Lower leg skin (tissue), 4 donors: ENCODE measurements around the gene FLT1. TPM values are rescaled to one million over a fixed set of nuclear protein-coding genes. Genes with fewer than 3 reads are reported as not detected.

Experiments
- DNase-seq, 2 donors: peaks; one replicate each; pipeline ENCODE4 v3.0.0-alpha.2; 2019; ENCODE audit warnings: low spot score in 2 of 2
- H3K4me3 ChIP-seq: fragments of 200-600 bp; sonication (generic); 2 replicates; pipeline ENCODE4 v1.5.1; 2017; ENCODE audit warnings: mild to moderate bottlenecking, low read depth; ENCODE audit not compliant: poor library complexity, severe bottlenecking
- POLR2A ChIP-seq, 2 donors: fragments of 450-650 bp; IDR thresholded peaks; one replicate each; pipeline ENCODE4 v1.6.1; 2016 to 2017; ENCODE audit warnings: antibody characterized with exemption in 2 of 2, mild to moderate bottlenecking in 1 of 2, moderate library complexity in 1 of 2
- WGBS, 2 donors: methylation state at CpG; one replicate each; pipeline ENCODE4 v1.1.5; 2018; 5-methylcytosine and 5-hydroxymethylcytosine counted together
- intact Hi-C: fragments of 100-400 bp; cut with DNase I; formaldehyde crosslinking; loops from one replicate; pipeline ENCODE4 v1.15.0; 2023; ENCODE audit warnings: low total_unique reads
- total RNA-seq, 4 donors: library from RNA; depleted of rRNA; stranded (reverse); fragments of >200 nt; gene quantifications; one replicate each; pipeline ENCODE4 v1.1.0, GENCODE V29; 2016
- TF ChIP-seq, protein P1 (sequence below), 3 donors: fragments of 450-650 bp; IDR thresholded peaks; one replicate each; pipeline ENCODE4 v1.5.1; 2016; ENCODE audit warnings: antibody characterized with exemption in 3 of 3, mild to moderate bottlenecking in 3 of 3, moderate library complexity in 2 of 3

The FLT1 gene
- total RNA-seq, 4 donors from 2014 or later: 5.3 to 16.3 (median 9.7) TPM

DNA sequence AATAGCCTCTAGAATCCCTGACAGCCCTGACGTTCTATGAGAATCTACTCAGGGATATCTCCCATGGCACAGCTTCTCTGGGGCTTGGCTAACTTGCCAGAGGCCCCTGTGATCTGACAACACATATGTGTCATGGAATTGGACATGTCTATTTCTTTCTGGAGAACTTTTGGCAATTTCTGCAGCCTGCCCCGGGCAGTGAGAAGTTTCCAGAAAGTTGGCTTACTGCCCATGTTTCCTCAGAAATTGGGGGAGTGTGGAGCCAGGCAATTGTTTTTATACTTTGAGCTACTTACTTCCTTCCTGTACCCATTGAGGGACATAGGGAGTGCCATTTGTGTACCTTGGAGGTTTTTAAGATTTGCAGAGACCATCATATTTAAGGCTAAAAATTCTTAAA, 98.9 kb downstream of the FLT1 start:
- no peak for DNase-seq

DNA sequence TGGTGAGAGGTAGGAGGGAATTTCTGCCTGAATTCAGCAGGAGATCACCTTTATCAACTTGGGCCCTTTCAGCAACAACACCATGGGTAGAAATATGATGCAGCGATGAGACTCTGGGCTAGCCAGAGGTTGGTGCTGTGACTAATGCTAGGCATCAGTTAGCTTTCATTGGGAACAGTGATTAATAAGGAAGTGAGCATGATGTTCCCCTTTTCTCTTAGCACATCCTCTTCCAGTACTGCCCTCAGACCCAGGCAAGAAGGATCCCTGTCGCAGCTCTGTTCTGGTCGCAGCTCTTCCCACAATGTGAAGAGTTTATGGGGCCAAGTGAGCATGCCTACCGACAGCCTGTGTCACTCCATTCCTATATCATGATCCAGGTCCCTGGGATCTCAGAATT, 100.5 kb downstream of the FLT1 start:
- 73 to 76% methylated on average over 4 of the region's 4 CpGs for WGBS, 2 donors
- intact Hi-C loops: no loop called here
- no peak for TF ChIP-seq POLR2A (IDR thresholded peaks at IDR 0.05)
- TF ChIP-seq, protein P1, sequence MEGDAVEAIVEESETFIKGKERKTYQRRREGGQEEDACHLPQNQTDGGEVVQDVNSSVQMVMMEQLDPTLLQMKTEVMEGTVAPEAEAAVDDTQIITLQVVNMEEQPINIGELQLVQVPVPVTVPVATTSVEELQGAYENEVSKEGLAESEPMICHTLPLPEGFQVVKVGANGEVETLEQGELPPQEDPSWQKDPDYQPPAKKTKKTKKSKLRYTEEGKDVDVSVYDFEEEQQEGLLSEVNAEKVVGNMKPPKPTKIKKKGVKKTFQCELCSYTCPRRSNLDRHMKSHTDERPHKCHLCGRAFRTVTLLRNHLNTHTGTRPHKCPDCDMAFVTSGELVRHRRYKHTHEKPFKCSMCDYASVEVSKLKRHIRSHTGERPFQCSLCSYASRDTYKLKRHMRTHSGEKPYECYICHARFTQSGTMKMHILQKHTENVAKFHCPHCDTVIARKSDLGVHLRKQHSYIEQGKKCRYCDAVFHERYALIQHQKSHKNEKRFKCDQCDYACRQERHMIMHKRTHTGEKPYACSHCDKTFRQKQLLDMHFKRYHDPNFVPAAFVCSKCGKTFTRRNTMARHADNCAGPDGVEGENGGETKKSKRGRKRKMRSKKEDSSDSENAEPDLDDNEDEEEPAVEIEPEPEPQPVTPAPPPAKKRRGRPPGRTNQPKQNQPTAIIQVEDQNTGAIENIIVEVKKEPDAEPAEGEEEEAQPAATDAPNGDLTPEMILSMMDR (IDR thresholded peaks at IDR 0.05): no peak
- DNase-seq: no peak
- H3K4me3 ChIP-seq: no peak overlapping the region

More for the DNA sequence above, 98.9 kb downstream of the FLT1 start:
- intact Hi-C loops: no loop called here
- TF ChIP-seq POLR2A (IDR thresholded peaks at IDR 0.05): no peak
- TF ChIP-seq, protein P1 (IDR thresholded peaks at IDR 0.05): no peak
- no peak overlapping the region for H3K4me3 ChIP-seq
- WGBS, 2 donors: 14 to 27% methylated on average over 2 of the region's 2 CpGs

DNA sequence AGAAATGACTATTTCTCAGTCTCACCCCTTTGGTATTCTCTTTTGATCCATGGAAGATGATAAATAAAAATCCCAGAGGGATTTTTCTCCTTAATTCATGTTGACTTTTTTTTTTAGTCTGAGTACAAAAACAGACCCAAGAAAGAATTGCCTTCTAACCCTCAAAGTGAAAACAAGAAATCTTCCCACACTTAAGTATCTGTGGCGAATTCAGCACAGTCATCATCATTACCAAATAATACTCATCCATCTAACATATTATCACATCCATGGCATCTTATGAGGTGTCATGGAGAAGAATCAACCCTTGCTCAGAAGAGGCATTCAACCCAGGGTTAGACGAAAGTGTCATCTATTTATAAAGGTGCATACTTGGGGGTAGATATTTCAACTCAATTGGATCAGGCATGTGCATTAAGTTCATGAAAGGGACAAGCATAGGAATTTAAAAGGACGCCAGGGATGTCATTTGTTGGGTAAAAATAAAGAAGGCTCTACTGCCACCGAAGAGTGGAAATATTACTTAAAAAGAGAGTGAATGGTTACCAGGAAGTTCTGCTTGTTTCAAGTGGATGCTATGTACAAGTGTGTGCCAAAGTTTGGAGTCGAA, 101.9 kb downstream of the FLT1 start:
- 79 to 90% methylated on average over 5 of the region's 5 CpGs for WGBS, 2 donors
- H3K4me3 ChIP-seq: no peak overlapping the region
- no peak for DNase-seq
- TF ChIP-seq POLR2A (IDR thresholded peaks at IDR 0.05): no peak
- TF ChIP-seq, protein P1 (IDR thresholded peaks at IDR 0.05): no peak
- intact Hi-C loops: no loop called here

DNA sequence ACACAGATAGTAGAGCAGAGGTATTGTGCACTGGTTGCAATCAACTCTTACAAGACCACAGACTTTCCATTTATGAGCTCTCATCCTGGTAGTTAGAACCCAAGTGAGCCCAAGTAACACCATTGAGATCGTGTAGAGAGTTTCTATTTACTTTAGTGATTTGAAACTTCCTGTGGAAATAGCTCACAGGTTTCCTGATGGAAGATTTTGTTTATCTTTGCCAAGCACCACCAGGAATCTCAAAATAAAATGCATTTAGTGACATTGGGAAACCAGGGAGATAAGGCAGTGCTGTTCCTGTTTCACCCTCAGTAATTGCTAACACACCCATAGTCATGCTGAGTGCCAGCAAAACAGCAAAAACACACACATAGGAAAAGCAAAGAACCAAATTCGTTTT, 102.5 kb downstream of the FLT1 start:
- DNase-seq: no peak
- intact Hi-C loops: no loop called here
- WGBS, 2 donors: 28 to 29% methylated on average over 2 of the region's 2 CpGs
- no peak overlapping the region for H3K4me3 ChIP-seq
- TF ChIP-seq, protein P1 (IDR thresholded peaks at IDR 0.05): no peak
- no peak for TF ChIP-seq POLR2A (IDR thresholded peaks at IDR 0.05)

DNA sequence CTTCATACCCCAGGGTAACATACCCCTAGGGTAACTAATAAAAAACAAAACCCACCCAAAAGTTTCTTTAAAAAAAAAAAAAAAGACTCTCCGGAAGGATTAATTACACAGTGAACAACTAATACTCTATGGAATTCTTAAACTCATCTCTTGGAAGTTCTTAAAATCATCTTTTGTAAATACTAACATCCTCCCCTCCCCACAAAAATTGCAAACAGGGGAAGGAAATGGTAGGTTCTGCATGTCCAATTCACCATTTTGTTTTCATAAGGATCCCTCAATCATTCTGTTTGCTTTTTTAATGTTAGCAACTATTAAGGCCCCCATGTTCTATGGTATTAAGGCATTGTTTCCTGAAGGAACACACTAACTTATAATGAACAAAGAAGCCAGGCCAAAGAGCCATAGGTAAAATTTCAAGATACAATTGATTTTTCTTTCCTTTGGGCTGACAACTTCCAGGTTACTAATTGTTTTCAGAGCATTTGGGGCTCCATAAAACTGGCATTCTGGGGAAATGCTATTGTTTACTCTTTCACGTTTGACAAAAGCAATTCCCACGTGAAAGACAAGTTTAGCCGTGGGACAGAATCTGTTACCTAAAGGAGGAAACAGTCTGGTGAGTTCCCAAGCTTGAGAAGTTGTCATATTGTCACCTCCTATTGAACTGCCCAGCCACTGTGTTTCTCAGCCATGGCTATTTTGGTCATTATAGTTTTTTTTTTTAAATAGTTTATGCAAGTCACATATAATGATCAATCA, 107.0 kb downstream of the FLT1 start:
- TF ChIP-seq, protein P1 (IDR thresholded peaks at IDR 0.05): no peak
- TF ChIP-seq POLR2A (IDR thresholded peaks at IDR 0.05): no peak
- H3K4me3 ChIP-seq: no peak overlapping the region
- DNase-seq: no peak
- whole genome bisulfite sequencing, 2 donors: 59 to 77% methylated on average over 4 of the region's 4 CpGs
- intact Hi-C loops: no loop called here
